HG03457 (cell line): ENCODE measurements around the gene FARP1.

Experiments
- ATAC-seq: cut with Tn5 transposase; IDR thresholded peaks from one replicate; pipeline ENCODE4 v1.9.1; 2021; ENCODE audit warnings: moderate number of reproducible peaks; ENCODE audit not compliant: unreplicated experiment

The FARP1 gene

GRCh38 chr13:98473135-98473787, 330.4 kb downstream of the FARP1 start:
- no peak for ATAC-seq

- ATAC-seq: no peak
Observed at GRCh38 chr13:98473788-98474144, 330.9 kb downstream of the FARP1 start.

GRCh38 chr13:98474292-98474691, 331.4 kb downstream of the FARP1 start:
- no peak for ATAC-seq

- ATAC-seq: no peak
Observed at GRCh38 chr13:98474761-98475160, 331.9 kb downstream of the FARP1 start.

GRCh38 chr13:98475522-98475921, 332.6 kb downstream of the FARP1 start:
- ATAC-seq: no peak

GRCh38 chr13:98476106-98476505, 333.2 kb downstream of the FARP1 start:
- ATAC-seq: peak; percentile 36

- ATAC-seq: peak; percentile 85
Observed at GRCh38 chr13:98476538-98476966, 333.7 kb downstream of the FARP1 start.

GRCh38 chr13:98478189-98479129, 335.6 kb downstream of the FARP1 start:
- ATAC-seq: peak; percentile 35

GRCh38 chr13:98479496-98480003, 336.7 kb downstream of the FARP1 start:
- ATAC-seq: no peak

- ATAC-seq: no peak
Observed at GRCh38 chr13:98480915-98481877, 338.3 kb downstream of the FARP1 start.

GRCh38 chr13:98482476-98483444, 339.9 kb downstream of the FARP1 start:
- no peak for ATAC-seq

GRCh38 chr13:98483601-98484288, 340.9 kb downstream of the FARP1 start:
- no peak for ATAC-seq

GRCh38 chr13:98484289-98485219, 341.7 kb downstream of the FARP1 start:
- peak; percentile 32 for ATAC-seq

- ATAC-seq: no peak
Observed at GRCh38 chr13:98485561-98485960, 342.7 kb downstream of the FARP1 start.

GRCh38 chr13:98486412-98486811, 343.5 kb downstream of the FARP1 start:
- ATAC-seq: no peak

GRCh38 chr13:98487016-98487415, 344.1 kb downstream of the FARP1 start:
- no peak for ATAC-seq

- ATAC-seq: no peak
Observed at GRCh38 chr13:98487522-98487921, 344.6 kb downstream of the FARP1 start.

- ATAC-seq: peak; percentile 47
Observed at GRCh38 chr13:98488736-98489135, 345.8 kb downstream of the FARP1 start.
